ENCODE measurements around the gene GSG1L.

The GSG1L gene

DNA sequence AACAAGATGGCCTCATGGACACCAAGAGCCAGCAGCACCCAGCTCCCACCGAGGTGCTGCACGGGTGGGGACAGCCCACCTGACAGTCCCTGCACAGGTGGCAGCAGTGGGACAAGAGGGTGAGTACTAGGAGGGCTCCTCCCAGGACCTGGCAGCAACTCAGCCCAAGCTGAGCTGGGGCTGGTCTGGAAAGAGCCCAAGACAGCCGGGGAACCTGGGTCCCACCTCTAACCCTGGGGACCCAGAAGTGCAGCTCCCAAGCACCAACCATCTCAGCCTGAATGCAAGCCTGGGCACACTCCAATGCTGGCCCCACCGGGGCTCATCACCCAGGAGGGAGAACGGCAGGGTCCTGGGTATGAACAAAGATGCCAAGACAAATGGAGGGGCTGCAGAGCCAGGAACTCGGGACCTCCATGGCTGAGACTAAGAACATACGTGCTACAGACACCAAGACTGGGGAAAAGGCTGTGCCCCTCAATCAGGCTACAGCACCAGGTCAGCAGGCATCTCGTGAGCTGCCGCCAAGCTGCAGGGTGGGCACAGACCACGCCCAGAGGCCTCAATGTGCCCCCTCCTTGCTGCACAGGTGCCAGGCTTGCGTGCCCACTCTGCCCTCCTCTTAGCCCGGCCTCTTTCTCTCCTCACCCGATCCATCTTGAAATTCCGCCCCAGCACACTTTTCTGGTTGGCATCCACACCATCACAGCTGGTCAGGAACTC, 37.5 kb upstream of the GSG1L start:
- DNase-seq (ENCODE audit: low read depth): no peak
- TF ChIP-seq, protein P1, sequence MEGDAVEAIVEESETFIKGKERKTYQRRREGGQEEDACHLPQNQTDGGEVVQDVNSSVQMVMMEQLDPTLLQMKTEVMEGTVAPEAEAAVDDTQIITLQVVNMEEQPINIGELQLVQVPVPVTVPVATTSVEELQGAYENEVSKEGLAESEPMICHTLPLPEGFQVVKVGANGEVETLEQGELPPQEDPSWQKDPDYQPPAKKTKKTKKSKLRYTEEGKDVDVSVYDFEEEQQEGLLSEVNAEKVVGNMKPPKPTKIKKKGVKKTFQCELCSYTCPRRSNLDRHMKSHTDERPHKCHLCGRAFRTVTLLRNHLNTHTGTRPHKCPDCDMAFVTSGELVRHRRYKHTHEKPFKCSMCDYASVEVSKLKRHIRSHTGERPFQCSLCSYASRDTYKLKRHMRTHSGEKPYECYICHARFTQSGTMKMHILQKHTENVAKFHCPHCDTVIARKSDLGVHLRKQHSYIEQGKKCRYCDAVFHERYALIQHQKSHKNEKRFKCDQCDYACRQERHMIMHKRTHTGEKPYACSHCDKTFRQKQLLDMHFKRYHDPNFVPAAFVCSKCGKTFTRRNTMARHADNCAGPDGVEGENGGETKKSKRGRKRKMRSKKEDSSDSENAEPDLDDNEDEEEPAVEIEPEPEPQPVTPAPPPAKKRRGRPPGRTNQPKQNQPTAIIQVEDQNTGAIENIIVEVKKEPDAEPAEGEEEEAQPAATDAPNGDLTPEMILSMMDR (conservative IDR thresholded peaks at IDR 0.05; ENCODE audit: low read depth, low read length): no peak
- H3K4me3 ChIP-seq (ENCODE audit: low read length): no peak overlapping the region

GRCh38 chr16:28098959-28099945, 35.7 kb upstream of the GSG1L start:
- no peak for DNase-seq (ENCODE audit: low read depth)
- no peak overlapping the region for H3K4me3 ChIP-seq (ENCODE audit: low read length)
- TF ChIP-seq, protein P1 (conservative IDR thresholded peaks at IDR 0.05; ENCODE audit: low read depth, low read length): no peak

- TF ChIP-seq, protein P1 (conservative IDR thresholded peaks at IDR 0.05; ENCODE audit: low read depth, low read length): no peak
- DNase-seq (ENCODE audit: low read depth): no peak
- H3K4me3 ChIP-seq (ENCODE audit: low read length): no peak overlapping the region
Measured at GRCh38 chr16:28098171-28098958, 34.9 kb upstream of the GSG1L start.

GRCh38 chr16:28096983-28097899, 33.7 kb upstream of the GSG1L start:
- no peak overlapping the region for H3K4me3 ChIP-seq (ENCODE audit: low read length)
- TF ChIP-seq, protein P1 (conservative IDR thresholded peaks at IDR 0.05; ENCODE audit: low read depth, low read length): no peak
- DNase-seq (ENCODE audit: low read depth): no peak

GRCh38 chr16:28093385-28093725, 29.8 kb upstream of the GSG1L start:
- TF ChIP-seq, protein P1 (conservative IDR thresholded peaks at IDR 0.05; ENCODE audit: low read depth, low read length): no peak
- H3K4me3 ChIP-seq (ENCODE audit: low read length): no peak overlapping the region
- DNase-seq (ENCODE audit: low read depth): no peak

All from retinal pigment epithelial cell (primary cell).